ENCODE measurements around the gene NFYC.

Gene NFYC

GRCh38 chr1:40750451-40750908 is 59.0 kb downstream of the NFYC start:
- 0 out of 2 replicates have a peak overlapping the region, but pooled peaks have one; percentile 8 for H3K27ac ChIP-seq (ENCODE audit: low read depth, low read length)
- peaks cover 26% of the 10 kb centered on the region for H3K36me3 ChIP-seq (ENCODE audit: insufficient read depth, low read length)

GRCh38 chr1:40751802-40752201 is 60.3 kb downstream of the NFYC start:
- Histone ChIP-seq H3K36me3 (ENCODE audit: insufficient read depth, low read length) (peaks cover 30% of the 10 kb centered on the region), H3K27ac (ENCODE audit: low read depth, low read length) (no peak overlapping the region), H3K4me1 (ENCODE audit: control insufficient read depth, insufficient read depth, low read length, unreplicated experiment) (peaks cover 8% of the 10 kb centered on the region), H3K4me3 (ENCODE audit: low read depth, low read length) (no peak overlapping the region), H2AFZ (ENCODE audit: low read length, unreplicated experiment) (no peak overlapping the region), H3K27me3 (ENCODE audit: insufficient read depth, low read length) (no peaks in the 10 kb centered on the region), H3K79me2 (ENCODE audit: control insufficient read depth, insufficient read depth, low read length, unreplicated experiment) (no peaks in the 10 kb centered on the region)

More at GRCh38 chr1:40750451-40750908, 59.0 kb downstream of the NFYC start:
- Histone ChIP-seq H3K4me1 (ENCODE audit: control insufficient read depth, insufficient read depth, low read length, unreplicated experiment) (peaks cover 8% of the 10 kb centered on the region), H2AFZ (ENCODE audit: low read length, unreplicated experiment) (no peak overlapping the region), H3K79me2 (ENCODE audit: control insufficient read depth, insufficient read depth, low read length, unreplicated experiment) (no peaks in the 10 kb centered on the region), H3K27me3 (ENCODE audit: insufficient read depth, low read length) (no peaks in the 10 kb centered on the region), H3K4me3 (ENCODE audit: low read depth, low read length) (no peak overlapping the region)

GRCh38 chr1:40753142-40753882 is 61.8 kb downstream of the NFYC start:
- Histone ChIP-seq H3K27me3 (ENCODE audit: insufficient read depth, low read length) (no peaks in the 10 kb centered on the region), H3K27ac (ENCODE audit: low read depth, low read length) (no peak overlapping the region), H3K4me1 (ENCODE audit: control insufficient read depth, insufficient read depth, low read length, unreplicated experiment) (peaks cover 8% of the 10 kb centered on the region), H3K4me3 (ENCODE audit: low read depth, low read length) (no peak overlapping the region), H3K36me3 (ENCODE audit: insufficient read depth, low read length) (peaks cover 34% of the 10 kb centered on the region), H3K79me2 (ENCODE audit: control insufficient read depth, insufficient read depth, low read length, unreplicated experiment) (no peaks in the 10 kb centered on the region), H2AFZ (ENCODE audit: low read length, unreplicated experiment) (no peak overlapping the region)

GRCh38 chr1:40754201-40754600 is 62.7 kb downstream of the NFYC start:
- Histone ChIP-seq H3K27ac (ENCODE audit: low read depth, low read length) (no peak overlapping the region), H3K36me3 (ENCODE audit: insufficient read depth, low read length) (peaks cover 36% of the 10 kb centered on the region), H3K4me3 (ENCODE audit: low read depth, low read length) (no peak overlapping the region), H3K27me3 (ENCODE audit: insufficient read depth, low read length) (no peaks in the 10 kb centered on the region), H2AFZ (ENCODE audit: low read length, unreplicated experiment) (no peak overlapping the region), H3K79me2 (ENCODE audit: control insufficient read depth, insufficient read depth, low read length, unreplicated experiment) (no peaks in the 10 kb centered on the region), H3K4me1 (ENCODE audit: control insufficient read depth, insufficient read depth, low read length, unreplicated experiment) (peaks cover 8% of the 10 kb centered on the region)

- H3K36me3 ChIP-seq (ENCODE audit: insufficient read depth, low read length) = peaks cover 36% of the 10 kb centered on the region
Observed at GRCh38 chr1:40755067-40755466, 63.6 kb downstream of the NFYC start.

GRCh38 chr1:40756523-40756922 is 65.0 kb downstream of the NFYC start:
- peaks cover 33% of the 10 kb centered on the region for H3K36me3 ChIP-seq (ENCODE audit: insufficient read depth, low read length)
- peaks cover 7% of the 10 kb centered on the region for H3K4me1 ChIP-seq (ENCODE audit: control insufficient read depth, insufficient read depth, low read length, unreplicated experiment)
- no peaks in the 10 kb centered on the region for H3K27me3 ChIP-seq (ENCODE audit: insufficient read depth, low read length)
- no peak overlapping the region for H3K27ac ChIP-seq (ENCODE audit: low read depth, low read length)
- no peaks in the 10 kb centered on the region for H3K79me2 ChIP-seq (ENCODE audit: control insufficient read depth, insufficient read depth, low read length, unreplicated experiment)
- no peak overlapping the region for H3K4me3 ChIP-seq (ENCODE audit: low read depth, low read length)
- no peak overlapping the region for H2AFZ ChIP-seq (ENCODE audit: low read length, unreplicated experiment)

More at GRCh38 chr1:40755067-40755466, 63.6 kb downstream of the NFYC start:
- Histone ChIP-seq H3K27ac (ENCODE audit: low read depth, low read length) (peak overlapping the region; percentile 20; the same call in 1 of the 2 replicates), H3K4me3 (ENCODE audit: low read depth, low read length) (no peak overlapping the region), H3K79me2 (ENCODE audit: control insufficient read depth, insufficient read depth, low read length, unreplicated experiment) (no peaks in the 10 kb centered on the region), H3K27me3 (ENCODE audit: insufficient read depth, low read length) (no peaks in the 10 kb centered on the region), H3K4me1 (ENCODE audit: control insufficient read depth, insufficient read depth, low read length, unreplicated experiment) (peaks cover 8% of the 10 kb centered on the region), H2AFZ (ENCODE audit: low read length, unreplicated experiment) (no peak overlapping the region)

- H3K4me3 ChIP-seq (ENCODE audit: low read depth, low read length) = no peak overlapping the region
- H3K79me2 ChIP-seq (ENCODE audit: control insufficient read depth, insufficient read depth, low read length, unreplicated experiment) = no peaks in the 10 kb centered on the region
- H3K27me3 ChIP-seq (ENCODE audit: insufficient read depth, low read length) = no peaks in the 10 kb centered on the region
- H3K4me1 ChIP-seq (ENCODE audit: control insufficient read depth, insufficient read depth, low read length, unreplicated experiment) = peaks cover 7% of the 10 kb centered on the region
- H3K36me3 ChIP-seq (ENCODE audit: insufficient read depth, low read length) = peaks cover 36% of the 10 kb centered on the region
- H3K27ac ChIP-seq (ENCODE audit: low read depth, low read length) = no peak overlapping the region
- H2AFZ ChIP-seq (ENCODE audit: low read length, unreplicated experiment) = no peak overlapping the region
Observed at GRCh38 chr1:40757084-40757483, 65.6 kb downstream of the NFYC start.

GRCh38 chr1:40758004-40758403 is 66.5 kb downstream of the NFYC start:
- Histone ChIP-seq H3K4me3 (ENCODE audit: low read depth, low read length) (no peak overlapping the region), H3K36me3 (ENCODE audit: insufficient read depth, low read length) (peaks cover 33% of the 10 kb centered on the region), H3K27ac (ENCODE audit: low read depth, low read length) (no peak overlapping the region), H3K4me1 (ENCODE audit: control insufficient read depth, insufficient read depth, low read length, unreplicated experiment) (peaks cover 7% of the 10 kb centered on the region), H3K79me2 (ENCODE audit: control insufficient read depth, insufficient read depth, low read length, unreplicated experiment) (no peaks in the 10 kb centered on the region), H2AFZ (ENCODE audit: low read length, unreplicated experiment) (no peak overlapping the region), H3K27me3 (ENCODE audit: insufficient read depth, low read length) (no peaks in the 10 kb centered on the region)

- Histone ChIP-seq H3K36me3 (ENCODE audit: insufficient read depth, low read length) (peaks cover 28% of the 10 kb centered on the region), H2AFZ (ENCODE audit: low read length, unreplicated experiment) (no peak overlapping the region), H3K27me3 (ENCODE audit: insufficient read depth, low read length) (no peaks in the 10 kb centered on the region), H3K27ac (ENCODE audit: low read depth, low read length) (no peak overlapping the region), H3K79me2 (ENCODE audit: control insufficient read depth, insufficient read depth, low read length, unreplicated experiment) (no peaks in the 10 kb centered on the region), H3K4me1 (ENCODE audit: control insufficient read depth, insufficient read depth, low read length, unreplicated experiment) (peaks cover 7% of the 10 kb centered on the region), H3K4me3 (ENCODE audit: low read depth, low read length) (no peak overlapping the region)
Observed at GRCh38 chr1:40758578-40759343, 67.3 kb downstream of the NFYC start.

- peaks cover 22% of the 10 kb centered on the region for H3K36me3 ChIP-seq (ENCODE audit: insufficient read depth, low read length)
- H3K79me2 ChIP-seq (ENCODE audit: control insufficient read depth, insufficient read depth, low read length, unreplicated experiment) = no peaks in the 10 kb centered on the region
- no peaks in the 10 kb centered on the region for H3K27me3 ChIP-seq (ENCODE audit: insufficient read depth, low read length)
- H3K27ac ChIP-seq (ENCODE audit: low read depth, low read length) = peak overlapping the region; percentile 14
- H3K4me1 ChIP-seq (ENCODE audit: control insufficient read depth, insufficient read depth, low read length, unreplicated experiment) = peaks cover 7% of the 10 kb centered on the region
- H2AFZ ChIP-seq (ENCODE audit: low read length, unreplicated experiment) = no peak overlapping the region
- no peak overlapping the region for H3K4me3 ChIP-seq (ENCODE audit: low read depth, low read length)
Observed at GRCh38 chr1:40760984-40761383, 69.5 kb downstream of the NFYC start.

All from ACC112 (cell line).